ENCODE results near the gene LAMA3. TPM values are rescaled to one million over a fixed set of nuclear protein-coding genes. Genes with fewer than 3 reads are reported as not detected.

Gene LAMA3
- total RNA-seq, 6 experiments from 2014 or later, result 1.3 to 5.0 (median 3.0) TPM

GRCh38 chr18:23938043-23938756, 248.9 kb downstream of the LAMA3 start:
- ATAC-seq (no peak), DNase-seq (no peak)
- 94% methylated on average over 7 of the region's 11 CpGs for WGBS (ENCODE audit: insufficient coverage, low coverage, low lambda C conversion rate, missing lambda C conversion rate)
- no peaks in the 10 kb centered on the region for H3K4me1 ChIP-seq
- intact Hi-C loops (cut with DNase I), result no loop called here
- H3K27me3 ChIP-seq, result no peaks in the 10 kb centered on the region
- H3K9me3 ChIP-seq, result no peaks in the 10 kb centered on the region
- no peaks in the 10 kb centered on the region for H3K36me3 ChIP-seq
- no peak overlapping the region for H3K4me3 ChIP-seq
- no peak for TF ChIP-seq POLR2A (IDR thresholded peaks at IDR 0.05)
- TF ChIP-seq CTCF (IDR thresholded peaks at IDR 0.05), result no peak
- no peak overlapping the region for H3K27ac ChIP-seq

GRCh38 chr18:23938901-23939341, 249.7 kb downstream of the LAMA3 start:
- DNase-seq (no peak), ATAC-seq (no peak)
- intact Hi-C loops (cut with DNase I), result no loop called here
- no peaks in the 10 kb centered on the region for H3K27me3 ChIP-seq
- 88% methylated on average over 5 of the region's 5 CpGs for WGBS (ENCODE audit: insufficient coverage, low coverage, low lambda C conversion rate, missing lambda C conversion rate)
- H3K9me3 ChIP-seq, result no peaks in the 10 kb centered on the region
- H3K4me3 ChIP-seq, result no peak overlapping the region
- no peak overlapping the region for H3K27ac ChIP-seq
- H3K4me1 ChIP-seq, result no peaks in the 10 kb centered on the region
- no peaks in the 10 kb centered on the region for H3K36me3 ChIP-seq
- no peak for TF ChIP-seq CTCF (IDR thresholded peaks at IDR 0.05)
- TF ChIP-seq POLR2A (IDR thresholded peaks at IDR 0.05), result no peak

GRCh38 chr18:23939366-23939765, 250.1 kb downstream of the LAMA3 start:
- Histone ChIP-seq H3K9me3 (no peaks in the 10 kb centered on the region), H3K27ac (no peak overlapping the region), H3K4me3 (no peak overlapping the region), H3K27me3 (no peaks in the 10 kb centered on the region), H3K4me1 (no peaks in the 10 kb centered on the region), H3K36me3 (no peaks in the 10 kb centered on the region)
- 56% methylated on average over 3 of the region's 4 CpGs for WGBS (ENCODE audit: insufficient coverage, low coverage, low lambda C conversion rate, missing lambda C conversion rate)
- ATAC-seq (no peak), DNase-seq (no peak)
- TF ChIP-seq CTCF (IDR thresholded peaks at IDR 0.05) (no peak), POLR2A (IDR thresholded peaks at IDR 0.05) (no peak)
- intact Hi-C loops (cut with DNase I), result no loop called here

- Histone ChIP-seq H3K27me3 (no peaks in the 10 kb centered on the region), H3K4me3 (no peak overlapping the region), H3K4me1 (no peaks in the 10 kb centered on the region), H3K36me3 (no peaks in the 10 kb centered on the region), H3K9me3 (no peaks in the 10 kb centered on the region), H3K27ac (no peak overlapping the region)
- ATAC-seq, result no peak
- TF ChIP-seq POLR2A (IDR thresholded peaks at IDR 0.05) (no peak), CTCF (IDR thresholded peaks at IDR 0.05) (no peak)
- intact Hi-C loops (cut with DNase I), result no loop called here
- WGBS (ENCODE audit: insufficient coverage, low coverage, low lambda C conversion rate, missing lambda C conversion rate), result 93% methylated on average over 2 of the region's 7 CpGs
- DNase-seq, result no peak
These were observed 250.6 kb downstream of the LAMA3 start for GRCh38 chr18:23939896-23940295.

Data from right lobe of liver (tissue), 6 donors.